Naive B cell (primary cell): Measurements from ENCODE around the gene IKBKE. TPM values are rescaled to one million over a fixed set of nuclear protein-coding genes. Genes with fewer than 3 reads are reported as not detected.

Experiments
- ATAC-seq, 2 donors: fragments of 150-1000 bp; cut with Tn5 transposase; 2 replicates each; pipeline ENCODE4 v1.10.0; 2021; ENCODE audit warnings: low read depth in 2 of 2, mild to moderate bottlenecking in 2 of 2, moderate library complexity in 2 of 2
- DNase-seq: peaks from one replicate; pipeline ENCODE4 v3.0.0; 2022
- H3K27ac Mint-ChIP-seq, 6 donors: one replicate each; pipeline ENCODE4 v1.8.0; 2020 to 2022; ENCODE audit warnings: mild to moderate bottlenecking in 6 of 6, mixed read lengths in 6 of 6, moderate library complexity in 5 of 6, inconsistent platforms in 2 of 6
- H3K27me3 Mint-ChIP-seq, 3 donors: one replicate each; pipeline ENCODE4 v1.8.0; 2021 to 2022; ENCODE audit warnings: mixed read lengths in 3 of 3, mild to moderate bottlenecking in 1 of 3
- H3K36me3 Mint-ChIP-seq, 2 donors: one replicate each; pipeline ENCODE4 v1.8.0; 2020 to 2022; ENCODE audit warnings: mixed read lengths in 2 of 2, inconsistent platforms in 1 of 2, mild to moderate bottlenecking in 1 of 2
- H3K4me1 Mint-ChIP-seq, 3 donors: one replicate each; pipeline ENCODE4 v1.8.0; 2020 to 2022; ENCODE audit warnings: mixed read lengths in 3 of 3, inconsistent platforms in 1 of 3, mild to moderate bottlenecking in 1 of 3, moderate library complexity in 1 of 3
- H3K4me3 Mint-ChIP-seq, 8 donors: one replicate each; pipeline ENCODE4 v1.8.0; 2020 to 2022; ENCODE audit warnings: mild to moderate bottlenecking in 8 of 8, mixed read lengths in 8 of 8, moderate library complexity in 8 of 8, inconsistent platforms in 2 of 8
- H3K9me3 Mint-ChIP-seq, 7 donors: one replicate each; pipeline ENCODE4 v1.8.0; 2020 to 2022; ENCODE audit warnings: mixed read lengths in 7 of 7, mild to moderate bottlenecking in 5 of 7, inconsistent platforms in 2 of 7, moderate library complexity in 1 of 7
- polyA plus RNA-seq, 6 donors: library from polyadenylated mRNA; unstranded; fragments of 300-500 nt; fragmentation: Illumina TruSeq; gene quantifications; one replicate each; pipeline ENCODE4 v1.2.3, GENCODE V29; 2021; ENCODE audit warnings: low read depth in 6 of 6

IKBKE gene
- polyA plus RNA-seq, 6 donors from 2014 or later: 10.0 to 32.6 (median 14.2) TPM

DNA sequence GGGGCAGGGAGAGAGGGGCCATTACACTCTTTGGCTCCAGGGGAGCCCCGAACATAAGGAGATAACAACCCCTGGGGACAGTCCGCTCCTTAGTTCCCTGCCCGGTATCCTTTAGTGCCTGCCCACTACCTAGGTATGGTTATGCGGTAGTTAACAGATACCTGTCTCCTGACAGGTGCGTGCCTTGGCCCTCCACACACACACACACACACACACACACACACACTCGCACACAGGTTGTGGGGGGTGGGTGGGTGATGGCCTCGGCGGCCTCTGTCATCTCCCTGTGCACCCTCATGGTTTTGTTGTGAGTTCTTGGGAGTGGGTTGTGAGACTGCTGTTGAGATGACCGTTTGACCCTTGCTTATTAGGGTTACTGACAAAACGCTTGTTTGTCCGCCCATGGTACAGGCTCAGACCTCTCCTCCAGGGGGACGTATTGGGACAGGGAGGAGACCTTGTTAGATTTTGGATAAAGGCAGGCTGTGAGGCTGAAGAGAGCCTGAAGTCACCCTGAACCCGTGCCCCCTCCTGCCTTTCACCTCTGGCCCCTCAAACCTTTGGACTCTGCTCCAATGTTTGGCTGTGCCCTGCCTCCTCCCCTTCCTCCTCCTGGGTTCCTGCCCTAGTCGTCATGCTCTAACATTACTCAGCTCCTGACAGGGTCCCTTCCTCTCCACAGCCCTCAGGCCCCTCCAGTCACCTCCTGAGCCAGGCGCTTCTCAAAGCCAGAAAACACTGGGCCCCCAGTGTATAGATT is 38.0 kb downstream of the IKBKE start:
- Mint-ChIP-seq H3K4me1 (peaks cover 15 to 27% (median 22%) of the 10 kb centered on the region in 3 donors), H3K9me3 (no peaks in the 10 kb centered on the region), H3K36me3 (no peaks in the 10 kb centered on the region), H3K27ac (peak overlapping the region in 1 of 6 donors; percentile 44), H3K4me3 (peak overlapping the region; percentile 68 to 88 (median 74)), H3K27me3 (peaks cover 37 to 60% (median 38%) of the 10 kb centered on the region in 3 donors)
- no peak for DNase-seq
- ATAC-seq: no peak

DNA sequence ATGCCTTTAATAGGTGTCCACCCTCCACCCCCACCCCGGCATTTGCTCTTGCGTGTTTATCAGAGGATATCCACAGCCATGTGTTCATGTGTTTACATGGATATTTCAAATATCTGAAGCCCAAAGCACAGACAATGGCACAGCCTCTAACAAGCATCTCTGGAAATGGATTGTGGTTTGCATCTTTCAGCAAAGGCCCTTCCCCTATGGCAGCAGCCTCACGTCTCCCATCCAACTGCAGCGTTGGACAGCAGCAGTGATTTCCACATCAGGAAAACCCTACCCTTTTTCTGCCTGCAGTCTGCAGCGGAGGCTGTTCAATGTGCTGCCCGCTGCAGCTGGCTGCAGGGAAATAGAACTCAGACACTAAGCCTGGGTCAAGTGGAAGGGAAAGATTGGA is 38.7 kb downstream of the IKBKE start:
- DNase-seq (no peak), ATAC-seq (no peak)
- Mint-ChIP-seq H3K4me3 (peak overlapping the region; percentile 68 to 88 (median 74)), H3K27ac (peak overlapping the region in 1 of 6 donors; percentile 28), H3K36me3 (no peaks in the 10 kb centered on the region), H3K9me3 (no peaks in the 10 kb centered on the region), H3K27me3 (peaks cover 37 to 62% (median 38%) of the 10 kb centered on the region in 3 donors), H3K4me1 (peaks cover 15 to 27% (median 22%) of the 10 kb centered on the region in 3 donors)

DNA sequence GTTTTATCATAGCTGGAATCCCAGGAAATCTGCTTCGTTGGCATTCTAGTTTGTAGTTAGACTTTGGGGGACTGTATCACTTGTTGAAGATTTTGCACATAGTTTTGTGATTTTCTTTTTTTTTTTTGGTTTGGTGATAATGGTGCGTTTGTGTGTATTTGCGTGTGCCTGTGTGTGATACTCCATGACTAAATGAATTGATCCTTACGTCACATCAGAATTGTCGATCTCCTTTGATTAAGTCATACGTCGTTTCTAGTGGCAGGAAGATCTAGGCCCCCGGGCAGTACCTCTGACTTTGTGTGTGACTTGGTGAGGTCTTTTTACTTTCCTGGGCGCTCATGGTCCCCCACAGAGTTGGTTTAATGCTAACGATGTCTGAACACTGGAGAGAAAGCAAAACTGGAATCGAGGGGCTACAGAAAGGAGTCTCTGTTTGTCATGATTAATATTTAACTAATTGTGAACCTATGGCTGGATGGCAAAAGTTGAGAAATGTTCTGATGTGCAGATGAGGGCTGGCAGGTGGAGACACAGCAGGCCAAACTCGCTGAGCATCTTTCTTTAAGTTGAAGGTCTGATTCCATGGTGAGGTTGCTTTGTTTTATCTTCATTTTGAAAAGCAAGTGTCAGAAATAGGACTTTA is 39.5 kb downstream of the IKBKE start:
- peaks cover 38 to 62% (median 45%) of the 10 kb centered on the region in 3 donors for H3K27me3 Mint-ChIP-seq
- DNase-seq: no peak
- H3K4me1 Mint-ChIP-seq: peaks cover 11 to 27% (median 22%) of the 10 kb centered on the region in 3 donors
- peak overlapping the region in 4 of 8 donors; percentile 1 to 73 (median 16) for H3K4me3 Mint-ChIP-seq
- H3K27ac Mint-ChIP-seq: no peak overlapping the region
- no peak for ATAC-seq
- no peaks in the 10 kb centered on the region for H3K36me3 Mint-ChIP-seq
- no peaks in the 10 kb centered on the region for H3K9me3 Mint-ChIP-seq

DNA sequence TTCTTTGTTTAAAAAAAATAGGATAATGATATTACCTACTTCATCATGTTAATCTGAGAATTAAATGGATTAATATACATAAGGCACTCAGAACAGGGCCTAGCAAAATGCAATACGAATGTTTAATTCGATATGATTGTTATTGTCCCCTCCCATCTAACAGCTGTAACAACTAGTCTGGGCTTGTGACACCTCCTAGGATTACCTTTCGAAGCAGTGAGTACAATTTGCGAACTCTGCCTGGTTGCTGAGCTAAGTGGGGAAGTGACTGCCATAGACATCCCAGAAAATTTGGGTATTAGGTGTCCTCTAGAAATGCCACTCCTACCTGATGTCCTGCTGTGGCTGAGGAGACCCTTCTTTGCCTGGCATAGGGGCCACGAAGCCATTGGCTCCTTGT is 40.1 kb downstream of the IKBKE start:
- Mint-ChIP-seq H3K4me1 (peaks cover 11 to 28% (median 22%) of the 10 kb centered on the region in 3 donors), H3K4me3 (peak overlapping the region in 1 of 8 donors; percentile 73), H3K36me3 (no peaks in the 10 kb centered on the region), H3K27ac (peak overlapping the region in 1 of 6 donors; percentile 58), H3K27me3 (peaks cover 38 to 62% (median 46%) of the 10 kb centered on the region in 3 donors), H3K9me3 (no peaks in the 10 kb centered on the region)
- ATAC-seq (no peak), DNase-seq (no peak)

DNA sequence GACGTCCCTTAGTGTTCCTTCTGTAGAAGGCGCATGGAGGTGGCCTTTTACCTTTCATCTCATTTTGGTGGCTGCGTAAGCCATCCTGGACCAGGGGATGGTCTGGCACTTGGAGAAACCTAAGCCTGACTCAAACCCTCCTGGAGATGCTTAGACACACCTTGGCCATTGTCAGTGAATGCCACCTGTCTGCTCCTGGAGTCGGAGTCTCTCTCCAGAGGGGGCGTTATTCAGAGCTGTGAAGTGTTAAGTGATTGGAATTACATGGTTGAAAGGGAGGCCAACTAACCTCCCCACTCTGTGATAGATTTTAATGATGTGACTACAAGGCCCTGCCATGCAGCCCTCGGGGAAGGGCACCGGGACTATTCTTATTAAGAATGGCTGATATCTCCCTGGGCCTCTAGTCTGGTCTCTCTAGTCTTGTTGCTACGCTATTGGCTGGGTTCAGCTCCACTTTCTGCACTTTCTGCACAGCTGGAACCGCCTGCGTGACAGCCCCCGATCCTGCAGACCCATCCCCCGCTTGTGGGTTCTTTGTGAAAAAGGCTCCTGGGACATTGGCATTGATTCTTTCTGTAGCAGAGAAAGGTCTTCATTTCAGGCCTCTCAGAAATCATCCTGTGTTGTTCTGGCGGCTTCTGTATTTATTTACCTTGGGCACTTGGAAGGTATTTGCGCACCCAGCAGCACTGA is 41.2 kb downstream of the IKBKE start:
- peaks cover 38 to 53% (median 39%) of the 10 kb centered on the region in 3 donors for H3K27me3 Mint-ChIP-seq
- H3K4me1 Mint-ChIP-seq: peaks cover 13 to 32% (median 22%) of the 10 kb centered on the region in 3 donors
- DNase-seq (no peak), ATAC-seq (no peak)
- H3K27ac Mint-ChIP-seq: no peak overlapping the region
- peak overlapping the region in 1 of 8 donors; percentile 25 for H3K4me3 Mint-ChIP-seq
- H3K9me3 Mint-ChIP-seq: no peaks in the 10 kb centered on the region
- H3K36me3 Mint-ChIP-seq: no peaks in the 10 kb centered on the region

DNA sequence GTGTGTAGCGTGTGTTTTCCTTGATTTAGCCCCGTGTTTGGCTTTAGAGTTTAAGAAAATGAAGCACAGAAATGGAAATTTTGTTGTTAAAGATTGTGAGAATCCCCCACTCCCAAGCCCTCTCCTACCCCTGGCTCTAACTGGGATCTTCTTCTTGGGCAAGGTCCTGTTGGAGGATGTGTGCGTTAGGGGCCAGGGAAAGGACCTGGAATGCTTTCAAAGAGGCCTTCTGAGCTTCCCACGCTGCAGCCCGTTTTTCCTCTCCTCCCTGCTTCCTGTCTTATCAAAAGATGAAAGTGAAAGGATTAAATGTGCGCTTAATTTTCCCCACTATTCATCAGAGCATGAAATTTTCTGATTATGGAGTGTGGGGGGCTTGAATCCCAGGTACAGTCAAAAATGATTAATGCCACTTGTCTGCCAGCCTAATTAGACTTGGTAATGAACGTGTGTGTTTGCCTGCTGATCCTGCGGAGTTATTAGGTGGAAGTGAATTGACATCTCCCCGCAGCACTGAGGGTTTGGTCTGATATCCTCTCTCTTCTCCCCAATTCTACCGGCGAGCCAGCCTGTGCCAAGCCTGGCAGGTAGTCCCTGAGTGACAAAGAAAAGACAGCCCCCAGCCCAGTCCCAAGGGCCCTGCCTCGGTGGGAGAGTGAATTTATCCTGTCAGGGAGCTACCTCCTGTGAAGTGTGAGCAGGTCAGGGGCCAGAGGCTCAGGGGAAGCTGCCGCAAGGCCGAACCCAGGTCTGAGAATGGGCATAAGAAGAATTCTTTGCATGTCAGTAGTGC is 42.0 kb downstream of the IKBKE start:
- peaks cover 13 to 29% (median 16%) of the 10 kb centered on the region in 3 donors for H3K4me1 Mint-ChIP-seq
- H3K36me3 Mint-ChIP-seq: no peaks in the 10 kb centered on the region
- H3K9me3 Mint-ChIP-seq: no peaks in the 10 kb centered on the region
- H3K27me3 Mint-ChIP-seq: peaks cover 38 to 50% (median 39%) of the 10 kb centered on the region in 3 donors
- ATAC-seq (no peak), DNase-seq (no peak)
- no peak overlapping the region for H3K4me3 Mint-ChIP-seq
- peak overlapping the region in 1 of 6 donors; percentile 49 for H3K27ac Mint-ChIP-seq

DNA sequence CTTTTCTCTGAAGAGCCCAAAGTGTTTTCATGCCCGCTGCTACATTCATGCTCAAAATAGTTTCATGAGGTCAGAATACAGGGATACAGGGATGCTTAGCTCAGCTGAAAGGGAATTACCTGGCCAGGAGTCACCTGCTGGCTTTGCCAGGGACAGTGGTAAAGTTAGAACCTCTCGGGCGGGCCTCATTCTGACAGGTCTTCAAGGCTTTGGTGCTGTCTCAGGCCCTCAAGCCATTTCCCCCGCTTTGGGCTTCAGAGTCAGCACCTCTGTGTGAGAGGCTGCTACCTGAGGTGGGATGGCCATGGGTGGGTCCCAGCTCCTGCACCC is 42.5 kb downstream of the IKBKE start:
- H3K4me1 Mint-ChIP-seq: peaks cover 13 to 29% (median 16%) of the 10 kb centered on the region in 3 donors

DNA sequence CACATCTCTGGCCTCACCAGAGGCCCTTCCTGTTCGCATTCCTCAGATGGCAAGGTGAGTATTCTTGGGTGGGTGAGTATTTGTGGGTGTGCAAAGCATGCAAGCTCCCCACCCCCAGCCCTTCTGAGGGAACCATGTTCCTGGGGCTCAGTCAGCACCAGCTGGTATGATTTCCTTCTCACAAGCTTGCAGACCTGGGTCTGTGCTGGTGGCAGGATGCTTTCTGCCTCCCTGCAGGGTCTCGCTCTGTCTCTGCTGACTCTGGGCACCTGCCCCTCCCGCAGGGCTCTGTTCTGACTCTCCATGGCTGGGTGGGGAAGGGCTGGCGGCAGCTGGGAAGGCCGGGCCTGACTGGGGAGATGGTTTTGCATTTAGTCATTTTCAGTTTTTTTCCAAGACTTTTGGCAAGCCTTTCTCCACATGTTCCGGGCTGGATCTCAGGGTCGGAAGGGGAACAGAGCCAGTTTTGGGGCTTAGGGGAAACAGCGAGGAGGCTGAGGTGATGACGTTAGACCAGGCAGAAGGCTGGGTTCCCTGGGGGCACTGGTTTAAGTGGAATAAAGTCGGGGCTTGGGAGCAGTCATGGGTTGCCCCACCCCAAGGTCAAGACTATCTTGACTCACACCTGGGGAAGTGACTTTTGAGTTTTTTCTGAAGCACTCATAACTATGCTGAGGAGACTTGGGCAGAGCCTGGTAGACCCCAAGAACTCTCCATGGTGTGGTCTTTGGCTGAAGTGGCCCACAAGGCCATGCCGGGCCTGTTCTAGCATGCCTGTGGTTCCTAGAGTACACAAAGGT is 43.2 kb downstream of the IKBKE start:
- ATAC-seq (no peak), DNase-seq (no peak)
- Mint-ChIP-seq H3K9me3 (no peaks in the 10 kb centered on the region), H3K4me1 (peaks cover 11 to 22% (median 15%) of the 10 kb centered on the region in 3 donors), H3K4me3 (no peak overlapping the region), H3K36me3 (no peaks in the 10 kb centered on the region), H3K27me3 (peaks cover 35 to 45% (median 36%) of the 10 kb centered on the region in 3 donors), H3K27ac (peak overlapping the region in 1 of 6 donors; percentile 44)

More for the DNA sequence above, 42.5 kb downstream of the IKBKE start:
- H3K27me3 Mint-ChIP-seq: peaks cover 38 to 50% (median 39%) of the 10 kb centered on the region in 3 donors
- H3K4me3 Mint-ChIP-seq: no peak overlapping the region
- no peak overlapping the region for H3K27ac Mint-ChIP-seq
- ATAC-seq: no peak
- no peak for DNase-seq
- no peaks in the 10 kb centered on the region for H3K9me3 Mint-ChIP-seq
- H3K36me3 Mint-ChIP-seq: no peaks in the 10 kb centered on the region

DNA sequence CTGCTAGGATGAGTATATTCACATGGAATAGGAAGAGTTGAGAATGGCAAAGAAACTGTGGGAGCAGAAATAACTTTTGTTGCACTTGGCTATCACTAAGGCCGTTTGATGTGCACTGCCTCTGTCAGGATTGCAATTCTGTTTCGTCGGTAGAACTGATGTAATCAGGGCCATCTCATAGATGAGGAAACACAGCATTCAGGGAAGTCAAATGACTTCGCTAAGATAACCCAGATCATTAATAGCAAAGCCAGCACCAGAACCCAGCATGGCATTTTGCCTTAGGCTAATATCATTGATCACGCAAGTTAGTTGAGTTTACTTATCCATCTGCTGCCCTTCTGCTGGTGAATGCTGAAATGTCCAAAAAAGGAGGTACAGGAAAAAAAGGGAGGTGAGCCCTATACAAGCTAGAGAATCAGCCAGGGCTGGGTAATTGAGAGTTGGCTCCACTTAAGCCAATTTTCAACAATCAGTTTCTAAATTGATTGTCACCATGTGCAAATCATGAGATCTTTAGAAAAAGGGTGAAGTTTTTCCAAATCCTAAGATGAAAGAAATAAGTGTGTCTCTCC is 44.6 kb downstream of the IKBKE start:
- DNase-seq (no peak), ATAC-seq (no peak)
- peaks cover 8 to 15% (median 9%) of the 10 kb centered on the region in 3 donors for H3K4me1 Mint-ChIP-seq
- no peaks in the 10 kb centered on the region for H3K36me3 Mint-ChIP-seq
- H3K27me3 Mint-ChIP-seq: peaks cover 21 to 31% (median 23%) of the 10 kb centered on the region in 3 donors
- peak overlapping the region in 1 of 8 donors; percentile 2 for H3K4me3 Mint-ChIP-seq
- H3K9me3 Mint-ChIP-seq: no peaks in the 10 kb centered on the region
- peak overlapping the region in 1 of 6 donors; percentile 68 for H3K27ac Mint-ChIP-seq

DNA sequence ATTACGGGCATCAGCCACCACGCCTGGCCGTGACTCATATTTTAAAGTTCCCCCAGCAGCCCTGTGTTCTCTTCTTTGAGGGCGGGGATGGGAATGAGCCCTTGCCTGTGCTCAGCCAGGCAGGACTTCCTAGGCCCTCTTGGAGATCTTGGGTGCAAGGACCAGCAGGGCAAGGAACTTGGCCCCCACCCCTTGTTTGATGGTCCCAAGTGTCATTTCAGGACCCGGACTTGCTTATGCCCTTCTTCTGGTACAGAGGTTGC is 46.4 kb downstream of the IKBKE start:
- peak overlapping the region in 2 of 6 donors; percentile 60 to 62 for H3K27ac Mint-ChIP-seq
- no peak for ATAC-seq
- peaks cover 4 to 18% (median 16%) of the 10 kb centered on the region in 3 donors for H3K27me3 Mint-ChIP-seq
- DNase-seq: no peak
- peaks cover 8 to 15% (median 9%) of the 10 kb centered on the region in 3 donors for H3K4me1 Mint-ChIP-seq
- peak overlapping the region in 1 of 8 donors; percentile 71 for H3K4me3 Mint-ChIP-seq
- H3K36me3 Mint-ChIP-seq: no peaks in the 10 kb centered on the region
- no peaks in the 10 kb centered on the region for H3K9me3 Mint-ChIP-seq

DNA sequence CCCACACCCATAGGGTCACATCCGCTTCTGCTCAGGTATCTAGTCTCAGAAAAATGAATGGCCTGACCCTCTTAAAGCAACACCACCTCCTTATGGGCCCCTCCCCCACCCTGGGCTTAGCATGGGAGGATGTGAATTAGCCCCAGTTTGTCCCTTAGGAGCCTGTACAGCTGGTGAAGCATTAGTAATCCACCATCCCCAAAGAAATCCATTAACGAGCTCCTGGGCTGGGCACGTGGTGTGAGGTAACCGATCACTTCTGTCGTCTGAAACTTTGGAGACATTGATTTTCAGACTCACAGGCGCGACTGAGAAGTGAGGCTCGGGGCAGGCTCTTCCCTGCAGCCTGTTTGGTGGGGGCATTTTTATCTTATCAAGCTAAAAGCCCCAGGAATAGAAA is 47.5 kb downstream of the IKBKE start:
- ATAC-seq: no peak
- Mint-ChIP-seq H3K36me3 (no peaks in the 10 kb centered on the region), H3K4me3 (no peak overlapping the region), H3K27ac (no peak overlapping the region), H3K4me1 (peaks cover 8 to 14% (median 9%) of the 10 kb centered on the region in 3 donors), H3K9me3 (no peaks in the 10 kb centered on the region), H3K27me3 (peaks cover 0 to 10% (median 8%) of the 10 kb centered on the region in 3 donors)
- DNase-seq: no peak

DNA sequence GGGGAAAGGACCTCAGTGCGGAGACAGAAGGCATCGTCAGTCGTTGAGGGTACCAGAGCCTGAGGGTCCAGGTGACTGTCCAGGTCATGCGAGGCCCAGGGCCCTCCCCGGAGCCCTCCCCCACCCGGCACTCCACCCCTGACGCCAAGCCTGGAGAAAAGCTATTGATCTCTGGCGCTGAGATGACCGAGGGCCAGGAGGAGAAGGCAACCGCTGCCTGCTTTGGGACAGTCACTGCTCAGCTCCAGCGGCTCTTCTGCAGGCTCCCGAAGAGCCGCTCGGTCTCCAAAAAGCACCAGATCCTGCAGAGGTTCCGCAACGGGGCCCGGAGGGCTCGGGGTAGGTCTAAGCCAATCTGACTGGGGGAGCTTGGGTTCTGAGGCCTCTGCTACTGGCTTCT is 47.9 kb downstream of the IKBKE start:
- DNase-seq: no peak
- Mint-ChIP-seq H3K27me3 (peaks cover 0 to 9% (median 3%) of the 10 kb centered on the region in 3 donors), H3K4me1 (peaks cover 8 to 14% (median 9%) of the 10 kb centered on the region in 3 donors), H3K36me3 (no peaks in the 10 kb centered on the region), H3K9me3 (no peaks in the 10 kb centered on the region), H3K27ac (peak overlapping the region in 1 of 6 donors; percentile 47), H3K4me3 (no peak overlapping the region)
- no peak for ATAC-seq
